Measurements from ENCODE around the gene PLB1. TPM values are rescaled to one million over a fixed set of nuclear protein-coding genes. Genes with fewer than 3 reads are reported as not detected.
A peak's percentile ranks its signal among the peaks of the same experiment; 100 is the strongest.

Gene PLB1
- total and polyA plus RNA-seq, 4 experiments from 2014 or later, result 0.38 to 0.91 (median 0.82) TPM

GRCh38 chr2:28613633-28614501, 118.0 kb downstream of the PLB1 start:
- Histone ChIP-seq H3K27ac (ENCODE audit: low read depth, low read length) (peak overlapping the region; percentile 55), H3K36me3 (ENCODE audit: insufficient read depth, low read length) (no peaks in the 10 kb centered on the region), H3K4me3 (ENCODE audit: low read length in 2 of 2) (peak overlapping the region in 1 of 2 donors; percentile 14), H3K27me3 (ENCODE audit: insufficient read depth, low read length) (no peaks in the 10 kb centered on the region), H3K4me1 (ENCODE audit: insufficient read depth, low read length) (peaks cover 68% of the 10 kb centered on the region), H3K9me3 (ENCODE audit: control insufficient read depth in 1 of 2, low read length in 2 of 2) (no peaks in the 10 kb centered on the region)
- H3K36me3 Mint-ChIP-seq, result no peaks in the 10 kb centered on the region
- H3K9me3 Mint-ChIP-seq, result no peaks in the 10 kb centered on the region
- POLR2A ChIA-PET (ENCODE audit: partially characterized antibody), result interaction anchor here (0.7 to 4.4 kb wide), 7 partner anchors 8 to 1610 kb away, joined by 3 to 41 read pairs (median 10); partner anchors contain the start of gene PPP1CB
- intact Hi-C loops (cut with micrococcal nuclease), result loop anchor here (1.0 to 2.0 kb wide), 3 partner anchors 7 to 19 kb away; no protein-coding TSS in a partner anchor
- CTCF ChIA-PET (ENCODE audit: partially characterized antibody), result interaction anchor here (1.9 to 8.2 kb wide), 2 partner anchors 12 to 19 kb away, joined by 5 to 119 read pairs; no protein-coding TSS in a partner anchor
- H3K4me1 Mint-ChIP-seq, result peaks cover 23 to 52% (median 32%) of the 10 kb centered on the region in 4 donors
- no peak overlapping the region for H3K4me3 Mint-ChIP-seq
- DNase-seq, result peak in 2 of 5 donors; percentile 20 to 58
- no peaks in the 10 kb centered on the region for H3K27me3 Mint-ChIP-seq
- no peak overlapping the region for H3K27ac Mint-ChIP-seq

GRCh38 chr2:28615706-28616105, 119.8 kb downstream of the PLB1 start:
- Mint-ChIP-seq H3K4me1 (peaks cover 34 to 57% (median 46%) of the 10 kb centered on the region in 4 donors), H3K36me3 (no peaks in the 10 kb centered on the region), H3K27me3 (no peaks in the 10 kb centered on the region), H3K9me3 (no peaks in the 10 kb centered on the region), H3K27ac (no peak overlapping the region), H3K4me3 (no peak overlapping the region)
- H3K9me3 ChIP-seq (ENCODE audit: control insufficient read depth in 1 of 2, low read length in 2 of 2), result no peaks in the 10 kb centered on the region
- H3K4me1 ChIP-seq (ENCODE audit: insufficient read depth, low read length), result peaks cover 87% of the 10 kb centered on the region
- H3K27ac ChIP-seq (ENCODE audit: low read depth, low read length), result peak overlapping the region; percentile 32
- no peaks in the 10 kb centered on the region for H3K27me3 ChIP-seq (ENCODE audit: insufficient read depth, low read length)
- no peaks in the 10 kb centered on the region for H3K36me3 ChIP-seq (ENCODE audit: insufficient read depth, low read length)
- peak in 4 of 5 donors; percentile 50 to 63 (median 59) for DNase-seq
- H3K4me3 ChIP-seq (ENCODE audit: low read length in 2 of 2), result no peak overlapping the region
- ChIA-PET POLR2A (ENCODE audit: partially characterized antibody) (interaction anchor here (1.1 to 4.8 kb wide), 7 partner anchors 9 to 136 kb away, joined by 3 to 36 read pairs (median 5); partner anchors contain the start of gene PPP1CB), CTCF (ENCODE audit: partially characterized antibody) (interaction anchor here (0.7 to 8.2 kb wide), 6 partner anchors 9 to 137 kb away, joined by 3 to 119 read pairs (median 4); no protein-coding TSS in a partner anchor)
- intact Hi-C loops (cut with micrococcal nuclease), result no loop called here

DNA sequence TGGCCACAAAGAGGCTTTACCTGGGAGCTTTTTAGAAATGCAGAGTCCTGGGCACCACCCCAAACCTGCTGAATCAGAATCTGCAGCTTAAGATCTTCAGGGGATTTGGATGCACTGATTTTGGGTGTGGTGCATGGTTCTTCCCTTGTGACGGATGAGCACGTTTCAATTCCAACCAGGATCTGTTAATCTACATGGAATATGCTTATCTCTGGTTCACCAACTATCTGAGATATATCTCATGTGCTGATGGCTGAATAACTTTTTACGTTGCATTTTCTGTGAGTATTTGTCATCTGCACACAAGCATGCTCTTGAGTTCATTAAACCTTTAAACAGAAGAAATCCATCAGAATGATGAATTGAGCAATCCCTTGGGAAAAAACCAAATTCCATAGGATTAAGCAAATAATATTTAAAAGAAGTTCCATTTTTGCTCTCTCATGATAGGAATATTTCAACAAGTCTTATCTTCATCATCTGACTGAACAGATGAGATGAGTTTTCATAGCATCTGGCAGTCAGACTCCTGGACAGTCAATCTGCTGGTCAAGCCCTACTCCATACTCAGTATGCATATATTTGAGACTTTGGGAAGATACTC, 120.6 kb downstream of the PLB1 start:
- Mint-ChIP-seq H3K36me3 (peaks cover 0 to under 1% of the 10 kb centered on the region in 2 donors), H3K4me1 (peaks cover 34 to 58% (median 49%) of the 10 kb centered on the region in 4 donors), H3K27ac (peak overlapping the region in 6 of 7 donors; percentile 39 to 80 (median 70)), H3K4me3 (peak overlapping the region in 1 of 8 donors; percentile 17), H3K27me3 (no peaks in the 10 kb centered on the region), H3K9me3 (no peaks in the 10 kb centered on the region)
- Histone ChIP-seq H3K27ac (ENCODE audit: low read depth, low read length) (peak overlapping the region; percentile 32), H3K4me1 (ENCODE audit: insufficient read depth, low read length) (peaks cover 95% of the 10 kb centered on the region), H3K4me3 (ENCODE audit: low read length in 2 of 2) (no peak overlapping the region), H3K36me3 (ENCODE audit: insufficient read depth, low read length) (no peaks in the 10 kb centered on the region), H3K9me3 (ENCODE audit: control insufficient read depth in 1 of 2, low read length in 2 of 2) (no peaks in the 10 kb centered on the region), H3K27me3 (ENCODE audit: insufficient read depth, low read length) (no peaks in the 10 kb centered on the region)
- no peak for DNase-seq
- intact Hi-C loops (cut with micrococcal nuclease), result no loop called here
- POLR2A ChIA-PET (ENCODE audit: partially characterized antibody), result interaction anchor here (0.9 to 4.8 kb wide), 6 partner anchors 9 to 135 kb away, joined by 3 to 36 read pairs (median 8); partner anchors contain the start of gene PPP1CB
- CTCF ChIA-PET (ENCODE audit: partially characterized antibody), result interaction anchor here (1.1 to 8.2 kb wide), 6 partner anchors 8 to 136 kb away, joined by 3 to 119 read pairs (median 4); no protein-coding TSS in a partner anchor

- DNase-seq, result no peak
- POLR2A ChIA-PET (ENCODE audit: partially characterized antibody), result interaction anchor here (0.7 to 4.8 kb wide), 6 partner anchors 9 to 134 kb away, joined by 3 to 36 read pairs (median 3); partner anchors contain the start of gene PPP1CB
- Mint-ChIP-seq H3K27me3 (no peaks in the 10 kb centered on the region), H3K9me3 (no peaks in the 10 kb centered on the region), H3K4me3 (peak overlapping the region in 5 of 8 donors; percentile 8 to 68 (median 51)), H3K27ac (peak overlapping the region in 6 of 7 donors; percentile 69 to 100 (median 100)), H3K4me1 (peaks cover 43 to 60% (median 54%) of the 10 kb centered on the region in 4 donors), H3K36me3 (peaks cover 0 to 6% of the 10 kb centered on the region in 2 donors)
- intact Hi-C loops (cut with micrococcal nuclease), result no loop called here
- CTCF ChIA-PET (ENCODE audit: partially characterized antibody), result interaction anchor here (0.6 to 8.2 kb wide), 4 partner anchors 9 to 236 kb away, joined by 3 to 119 read pairs (median 5); no protein-coding TSS in a partner anchor
- Histone ChIP-seq H3K27me3 (ENCODE audit: insufficient read depth, low read length) (no peaks in the 10 kb centered on the region), H3K4me1 (ENCODE audit: insufficient read depth, low read length) (peaks cover 98% of the 10 kb centered on the region), H3K36me3 (ENCODE audit: insufficient read depth, low read length) (no peaks in the 10 kb centered on the region), H3K27ac (ENCODE audit: low read depth, low read length) (no peak overlapping the region), H3K9me3 (ENCODE audit: control insufficient read depth in 1 of 2, low read length in 2 of 2) (no peaks in the 10 kb centered on the region), H3K4me3 (ENCODE audit: low read length in 2 of 2) (no peak overlapping the region)
These were observed 121.8 kb downstream of the PLB1 start for GRCh38 chr2:28617502-28618184.

DNA sequence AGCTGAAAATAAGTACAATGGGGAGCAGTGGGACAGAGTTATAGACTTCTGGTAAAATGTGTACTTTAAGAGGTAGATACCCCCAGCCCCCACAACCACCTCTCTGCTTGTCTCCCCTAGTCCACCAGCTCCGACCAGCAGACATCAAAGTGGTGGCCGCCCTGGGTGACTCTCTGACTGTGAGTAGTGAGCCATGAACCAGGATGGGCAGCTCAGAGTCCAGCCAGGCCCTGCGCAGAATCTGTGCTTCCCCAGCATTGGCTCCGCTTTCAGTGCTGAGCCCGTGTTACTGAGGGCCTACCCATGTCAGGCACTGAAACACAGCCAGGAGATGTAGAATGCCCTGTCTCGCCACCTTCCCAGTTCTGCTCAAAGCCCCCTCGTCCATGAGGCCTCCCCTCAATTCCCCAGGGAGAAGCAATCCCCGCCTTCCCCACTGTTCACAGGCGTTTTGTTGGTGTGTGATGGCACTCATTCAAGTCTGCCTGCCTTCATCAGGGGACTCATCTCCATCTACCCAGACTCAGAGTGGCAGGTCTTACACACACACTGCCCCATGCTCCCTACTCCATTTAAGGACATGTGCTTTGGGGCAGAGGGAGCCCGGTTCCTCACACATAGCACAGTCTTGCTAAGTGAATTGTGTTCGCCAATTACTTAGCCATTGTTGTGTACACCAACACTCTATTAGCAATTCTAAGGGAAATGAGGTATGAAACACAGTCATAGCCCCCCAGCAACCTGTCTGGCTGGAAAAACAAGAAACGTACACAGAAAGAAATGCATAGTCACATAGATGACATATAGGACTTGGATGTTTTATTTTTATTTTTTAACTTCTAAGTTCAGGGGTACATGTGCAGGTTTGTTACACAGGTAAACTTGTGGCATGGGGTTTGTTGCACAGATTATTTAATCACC, 122.6 kb downstream of the PLB1 start:
- H3K27ac Mint-ChIP-seq, result peak overlapping the region; percentile 98 to 100 (median 100)
- Histone ChIP-seq H3K27me3 (ENCODE audit: insufficient read depth, low read length) (no peaks in the 10 kb centered on the region), H3K27ac (ENCODE audit: low read depth, low read length) (no peak overlapping the region), H3K4me1 (ENCODE audit: insufficient read depth, low read length) (peaks cover 98% of the 10 kb centered on the region), H3K36me3 (ENCODE audit: insufficient read depth, low read length) (no peaks in the 10 kb centered on the region), H3K9me3 (ENCODE audit: control insufficient read depth in 1 of 2, low read length in 2 of 2) (no peaks in the 10 kb centered on the region), H3K4me3 (ENCODE audit: low read length in 2 of 2) (no peak overlapping the region)
- peaks cover 52 to 68% (median 59%) of the 10 kb centered on the region in 4 donors for H3K4me1 Mint-ChIP-seq
- H3K36me3 Mint-ChIP-seq, result peaks cover 0 to 6% of the 10 kb centered on the region in 2 donors
- no peaks in the 10 kb centered on the region for H3K27me3 Mint-ChIP-seq
- intact Hi-C loops (cut with micrococcal nuclease), result no loop called here
- peaks cover 0 to 2% (median 0%) of the 10 kb centered on the region in 8 donors for H3K9me3 Mint-ChIP-seq
- DNase-seq, result no peak
- H3K4me3 Mint-ChIP-seq, result peak overlapping the region in 4 of 8 donors; percentile 30 to 81 (median 60)
- CTCF ChIA-PET (ENCODE audit: partially characterized antibody), result interaction anchor here (1.0 to 8.2 kb wide), 4 partner anchors 10 to 24 kb away, joined by 3 to 119 read pairs (median 60); no protein-coding TSS in a partner anchor
- POLR2A ChIA-PET (ENCODE audit: partially characterized antibody), result interaction anchor here (3.3 to 7.9 kb wide), 3 partner anchors 24 to 133 kb away, joined by 33 to 97 read pairs (median 36); partner anchors contain the start of gene PPP1CB

Data from CD4-positive, alpha-beta memory T cell (primary cell).